Measurements from ENCODE around the gene ZBED4. TPM values are rescaled to one million over a fixed set of nuclear protein-coding genes. Genes with fewer than 3 reads are reported as not detected.

The ZBED4 gene
- total and polyA plus RNA-seq, 2 of the 13 experiments (the other 11 are each of a cell fraction or from before 2014, with no cell fraction given), result 5.4 to 9.6 TPM

GRCh38 chr22:49917974-49918910 is 64.6 kb downstream of the ZBED4 start, which contains the start of the genes ALG12 and CRELD2 (continued):
- TF ChIP-seq HINFP (CRISPR knock-in tag; IDR thresholded peaks at IDR 0.05; ENCODE audit: low read depth) (peak; percentile 60; the same call in 1 of the 2 replicates), ZNF354B (CRISPR knock-in tag; IDR thresholded peaks at IDR 0.05) (no peak), ZFP82 (CRISPR knock-in tag; IDR thresholded peaks at IDR 0.05; ENCODE audit: borderline replicate concordance) (0 out of 2 replicates have a peak, but pooled peaks have one; percentile 38), XBP1 (CRISPR knock-in tag; IDR thresholded peaks at IDR 0.05) (no peak), HNF1B (CRISPR knock-in tag; IDR thresholded peaks at IDR 0.05) (no peak), HOXD1 (CRISPR knock-in tag; IDR thresholded peaks at IDR 0.05) (no peak), ATF3 (CRISPR knock-in tag; IDR thresholded peaks at IDR 0.05) (peak; percentile 58; the same call in 1 of the 2 replicates), JARID2 (CRISPR knock-in tag; IDR thresholded peaks at IDR 0.05; ENCODE audit: insufficient replicate concordance) (no peak), TAF15 (IDR thresholded peaks at IDR 0.05; ENCODE audit: low read depth, low read length, poor library complexity, severe bottlenecking) (peak; percentile 75), PITX1 (CRISPR knock-in tag; IDR thresholded peaks at IDR 0.05) (0 out of 2 replicates have a peak, but pooled peaks have one; percentile 18), NCOA5 (CRISPR knock-in tag; IDR thresholded peaks at IDR 0.05) (no peak), ZNF317 (CRISPR knock-in tag; IDR thresholded peaks at IDR 0.05) (0 out of 2 replicates have a peak, but pooled peaks have one; percentile 37), DRAP1 (CRISPR knock-in tag; IDR thresholded peaks at IDR 0.05) (peak; percentile 70; the same call in 1 of the 2 replicates), MTF2 (CRISPR knock-in tag; IDR thresholded peaks at IDR 0.05; ENCODE audit: borderline replicate concordance) (no peak), ZBTB21 (CRISPR knock-in tag; IDR thresholded peaks at IDR 0.05) (no peak), CEBPB (IDR thresholded peaks at IDR 0.05; ENCODE audit: borderline replicate concordance, low read depth, low read length) (no peak), ZNF891 (CRISPR knock-in tag; IDR thresholded peaks at IDR 0.05) (0 out of 2 replicates have a peak, but pooled peaks have one; percentile 44), ZNF207 (IDR thresholded peaks at IDR 0.05; ENCODE audit: borderline replicate concordance) (no peak), DMAP1 (CRISPR knock-in tag; IDR thresholded peaks at IDR 0.05) (peak; percentile 80), MIER2 (CRISPR knock-in tag; IDR thresholded peaks at IDR 0.05) (no peak), E2F1 (CRISPR knock-in tag; IDR thresholded peaks at IDR 0.05) (peak; percentile 53; the same call in 1 of the 2 replicates), PTBP1 (IDR thresholded peaks at IDR 0.05; ENCODE audit: low read depth, low read length, poor library complexity, severe bottlenecking) (no peak), GTF3A (CRISPR knock-in tag; conservative IDR thresholded peaks at IDR 0.05) (no peak), MTERF4 (CRISPR knock-in tag; IDR thresholded peaks at IDR 0.05) (no peak; the same call in 1 of the 2 replicates)

Data from HepG2 (cell line).